GM19023 (cell line): ENCODE data around the gene ARPC1B.
"Not testable (repeated sequence)": the region's sequence is repeated elsewhere in the genome, so short reads cannot be mapped to it uniquely, and the experiment has no call there.

ENCODE experiments used
- ATAC-seq: cut with Tn5 transposase; IDR thresholded peaks from one replicate; pipeline ENCODE4 v1.9.1; 2021; ENCODE audit warnings: mild to moderate bottlenecking, moderate library complexity; ENCODE audit not compliant: unreplicated experiment

Gene ARPC1B

GRCh38 chr7:99408379-99409191 is 34.1 kb downstream of the ARPC1B start, which contains the start of the genes BUD31 and PDAP1:
BUD31 (plus strand) TSS chr7:99408969; CDS start chr7:99411093, 2,124 bp downstream.
PDAP1 (minus strand) TSS chr7:99408597; CDS start chr7:99408548, 49 bp downstream.
- peak; percentile 82 for ATAC-seq

- peak; percentile 3 for ATAC-seq
These were observed 34.7 kb downstream of the ARPC1B start for GRCh38 chr7:99409192-99409572.

GRCh38 chr7:99409806-99410205 is 35.3 kb downstream of the ARPC1B start:
- ATAC-seq = no peak

- ATAC-seq = no peak
These were observed 36.1 kb downstream of the ARPC1B start for GRCh38 chr7:99410635-99411034.

GRCh38 chr7:99415513-99416127 is 41.1 kb downstream of the ARPC1B start:
- not testable (repeated sequence) for ATAC-seq

GRCh38 chr7:99418260-99418659 is 43.7 kb downstream of the ARPC1B start:
- no peak for ATAC-seq

GRCh38 chr7:99419323-99420021 is 44.9 kb downstream of the ARPC1B start:
- ATAC-seq = no peak

- ATAC-seq = no peak
These were observed 45.7 kb downstream of the ARPC1B start for GRCh38 chr7:99420213-99420612.

- ATAC-seq = no peak
These were observed 46.5 kb downstream of the ARPC1B start for GRCh38 chr7:99420986-99421385.

- ATAC-seq = no peak
These were observed 47.7 kb downstream of the ARPC1B start for GRCh38 chr7:99422186-99422585.

- ATAC-seq = no peak
These were observed 48.1 kb downstream of the ARPC1B start for GRCh38 chr7:99422625-99423024.

GRCh38 chr7:99424932-99425730 is 50.6 kb downstream of the ARPC1B start:
- no peak for ATAC-seq

GRCh38 chr7:99428972-99429566 is 54.5 kb downstream of the ARPC1B start:
- no peak for ATAC-seq

- ATAC-seq = no peak
These were observed 55.2 kb downstream of the ARPC1B start for GRCh38 chr7:99429756-99430155.

GRCh38 chr7:99431756-99432540 is 57.4 kb downstream of the ARPC1B start:
- ATAC-seq = not testable (repeated sequence)

- ATAC-seq = no peak
These were observed 58.6 kb downstream of the ARPC1B start for GRCh38 chr7:99433158-99433557.

GRCh38 chr7:99437946-99438572 is 63.5 kb downstream of the ARPC1B start:
- peak; percentile 5 for ATAC-seq

- peak; percentile 87 for ATAC-seq
These were observed 64.3 kb downstream of the ARPC1B start, which contains the start of the genes CPSF4 and PTCD1 for GRCh38 chr7:99438573-99439480. CPSF4 (plus strand) TSS chr7:99438943; CDS start chr7:99439083, 140 bp downstream. PTCD1 (minus strand) TSS chr7:99438798; CDS start chr7:99435242, 3,556 bp downstream.
